HCT116 (cell line): Measurements from ENCODE around the gene ECSCR. TPM values are rescaled to one million over a fixed set of nuclear protein-coding genes. Genes with fewer than 3 reads are reported as not detected.

ENCODE experiments used
- ATAC-seq: fragments of 200-7000 bp; cut with Tn5 transposase; 2 replicates; pipeline ENCODE4 v1.9.1; 2020; ENCODE audit warnings: mild to moderate bottlenecking, moderate library complexity
- BruUV-seq: library from RNA; stranded (reverse); fragments of 400-500 nt; replicated peaks from 2 replicates; lab custom pipeline; 2021; lab: Mats Ljungman, UMichigan
- CTCF ChIA-PET: fragments of 300-600 bp; sonication (Branson Sonifier 250); formaldehyde crosslinking; loops from one replicate; lab custom pipeline; 2021; ENCODE audit warnings: antibody characterized with exemption; lab: Charles Lee
- POLR2A ChIA-PET: fragments of 300-600, 350-600 bp; sonication (Branson Sonifier 250); formaldehyde crosslinking; loops from one replicate; lab custom pipeline; 2021; ENCODE audit warnings: antibody characterized with exemption; lab: Charles Lee
- RAD21 ChIA-PET, 2 experiments: fragments of 300-600 bp; sonication (Branson Sonifier 250); formaldehyde crosslinking; loops; one replicate each; lab custom pipeline; 2023; ENCODE audit warnings: low total read pairs in 2 of 2; ENCODE audit not compliant: uncharacterized antibody in 2 of 2, unreplicated experiment in 2 of 2, low non-redundant PET in 1 of 2; lab: Charles Lee
- DNase-seq: peaks from one replicate; pipeline ENCODE4 v3.0.0-alpha.2; 2010; ENCODE audit warnings: low read depth, low spot score
- H2AFZ ChIP-seq: fragments of 200-600 bp; shearing (Covaris generic), sonication (generic); 2 replicates; pipeline ENCODE4 v1.6.1; 2017; ENCODE audit warnings: low read depth, mixed run types, mixed read lengths, antibody characterized with exemption, low read length; ENCODE audit not compliant: poor library complexity, severe bottlenecking
- H3K27ac ChIP-seq: 2 replicates; pipeline ENCODE4 v1.5.1; 2012; ENCODE audit warnings: low read depth, low read length
- H3K27me3 ChIP-seq: fragments of 200-600 bp; sonication (generic); 2 replicates; pipeline ENCODE4 v1.6.1; 2016; ENCODE audit warnings: mixed run types, low read length, mixed read lengths; ENCODE audit not compliant: insufficient read depth
- H3K36me3 ChIP-seq, 2 experiments: fragments of 200-500 bp in 1 of 2; fragments of 200-600 bp in 1 of 2; sonication (Bioruptor generic) in 1 of 2; sonication (generic) in 1 of 2; 2 replicates each; pipeline versions ENCODE4 v1.5.1 to v1.6.1; 2014 to 2016; ENCODE audit warnings: low read length in 2 of 2, inconsistent platforms in 1 of 2, mixed read lengths in 1 of 2, mixed run types in 1 of 2; ENCODE audit not compliant: insufficient read depth in 2 of 2, control insufficient read depth in 1 of 2
- H3K4me1 ChIP-seq, 2 experiments: fragments of 200-600 bp in 1 of 2; sonication (generic) in 1 of 2; 2 replicates each; pipeline versions ENCODE4 v1.5.1 to v1.6.1; 2012 to 2017; ENCODE audit warnings: low read length in 2 of 2, inconsistent platforms in 1 of 2, mild to moderate bottlenecking in 1 of 2, mixed read lengths in 1 of 2, mixed run types in 1 of 2, moderate library complexity in 1 of 2; ENCODE audit not compliant: insufficient read depth in 2 of 2, control insufficient read depth in 1 of 2
- H3K4me2 ChIP-seq: fragments of 200-600 bp; sonication (generic); 2 replicates; pipeline ENCODE4 v1.6.1; 2017; ENCODE audit warnings: mixed run types, low read length, mixed read lengths
- H3K4me3 ChIP-seq, 2 experiments: fragments of 200-600 bp in 1 of 2; sonication (generic) in 1 of 2; replicated peaks in 1 of 2; 2 replicates each; pipeline ENCODE4 v1.5.1; 2011 to 2016; ENCODE audit warnings: low read length in 2 of 2, control low read depth in 1 of 2, low read depth in 1 of 2, mild to moderate bottlenecking in 1 of 2, mixed read lengths in 1 of 2, mixed run types in 1 of 2
- H3K79me2 ChIP-seq: fragments of 200-600 bp; sonication (generic); 2 replicates; pipeline ENCODE4 v1.6.1; 2017; ENCODE audit warnings: mild to moderate bottlenecking, mixed run types, low read length, moderate library complexity, mixed read lengths; ENCODE audit not compliant: insufficient read depth
- H3K9ac ChIP-seq: fragments of 200-600 bp; sonication (generic); 2 replicates; pipeline ENCODE4 v1.6.1; 2016; ENCODE audit warnings: low read length, mixed read lengths
- H3K9me2 ChIP-seq: fragments of 200-600 bp; sonication (generic), shearing (Covaris generic); 2 replicates; pipeline ENCODE4 v1.6.1; 2017; ENCODE audit warnings: mixed run types, mild to moderate bottlenecking, moderate library complexity; ENCODE audit not compliant: insufficient read depth
- H3K9me3 ChIP-seq, 2 experiments: fragments of 200-500 bp in 1 of 2; fragments of 200-600 bp in 1 of 2; sonication (Bioruptor generic) in 1 of 2; sonication (generic) in 1 of 2; 2 replicates each; pipeline ENCODE4 v1.6.1; 2014 to 2017; ENCODE audit warnings: low read length in 2 of 2, mixed read lengths in 2 of 2, inconsistent platforms in 1 of 2, low read depth in 1 of 2, mild to moderate bottlenecking in 1 of 2, mixed run types in 1 of 2, moderate library complexity in 1 of 2; ENCODE audit not compliant: control insufficient read depth in 1 of 2, insufficient read depth in 1 of 2
- H4K20me1 ChIP-seq: fragments of 200-600 bp; sonication (generic), shearing (Covaris generic); 2 replicates; pipeline ENCODE4 v1.6.1; 2017; ENCODE audit warnings: mixed run types, mild to moderate bottlenecking, moderate library complexity; ENCODE audit not compliant: insufficient read depth
- CBX3 ChIP-seq: IDR thresholded peaks from 2 replicates; pipeline ENCODE4 v1.6.1; 2012; ENCODE audit warnings: low read depth
- CEBPB ChIP-seq: IDR thresholded peaks from 2 replicates; pipeline ENCODE4 v1.6.1; 2012; ENCODE audit warnings: low read depth
- FOSL1 ChIP-seq: IDR thresholded peaks from 2 replicates; pipeline ENCODE4 v1.6.1; 2012; ENCODE audit warnings: low read depth
- POLR2AphosphoS5 ChIP-seq: IDR thresholded peaks from 2 replicates; pipeline ENCODE4 v1.6.1; 2011; ENCODE audit warnings: mild to moderate bottlenecking, low read depth, low read length, moderate library complexity
- RAD21 ChIP-seq: IDR thresholded peaks from 2 replicates; pipeline ENCODE4 v1.6.1; 2012; ENCODE audit warnings: low read depth, mild to moderate bottlenecking
- SIN3A ChIP-seq: IDR thresholded peaks from 2 replicates; pipeline ENCODE4 v1.6.1; 2012; ENCODE audit warnings: low read depth
- intact Hi-C: fragments of 100-400 bp; cut with micrococcal nuclease; formaldehyde crosslinking; loops from 2 replicates; pipeline ENCODE4 v1.10.0; 2022
- total RNA-seq: library from RNA; stranded (reverse); gene quantifications from one replicate; pipeline ENCODE4 v1.2.1, GENCODE V29; 2021; ENCODE audit not compliant: unreplicated experiment
- TF ChIP-seq, protein P1 (sequence below), 3 experiments: fragments of 200-600 bp in 1 of 3; sonication (generic) in 1 of 3; IDR thresholded peaks in 2 of 3; conservative IDR thresholded peaks in 1 of 3; 2 replicates each; pipeline ENCODE4 v1.5.1; 2012 to 2017; ENCODE audit warnings: low read depth in 2 of 3, low read length in 2 of 3, antibody characterized with exemption in 1 of 3, borderline replicate concordance in 1 of 3, control low read depth in 1 of 3, mild to moderate bottlenecking in 1 of 3, mixed read lengths in 1 of 3, mixed run types in 1 of 3, moderate library complexity in 1 of 3; ENCODE audit not compliant: insufficient read depth in 1 of 3

The ECSCR gene
- total RNA-seq, 1 experiment from 2014 or later = not detected

GRCh38 chr5:139494256-139494655 is 31.7 kb upstream of the ECSCR start (continued):
- TF ChIP-seq, protein P1, sequence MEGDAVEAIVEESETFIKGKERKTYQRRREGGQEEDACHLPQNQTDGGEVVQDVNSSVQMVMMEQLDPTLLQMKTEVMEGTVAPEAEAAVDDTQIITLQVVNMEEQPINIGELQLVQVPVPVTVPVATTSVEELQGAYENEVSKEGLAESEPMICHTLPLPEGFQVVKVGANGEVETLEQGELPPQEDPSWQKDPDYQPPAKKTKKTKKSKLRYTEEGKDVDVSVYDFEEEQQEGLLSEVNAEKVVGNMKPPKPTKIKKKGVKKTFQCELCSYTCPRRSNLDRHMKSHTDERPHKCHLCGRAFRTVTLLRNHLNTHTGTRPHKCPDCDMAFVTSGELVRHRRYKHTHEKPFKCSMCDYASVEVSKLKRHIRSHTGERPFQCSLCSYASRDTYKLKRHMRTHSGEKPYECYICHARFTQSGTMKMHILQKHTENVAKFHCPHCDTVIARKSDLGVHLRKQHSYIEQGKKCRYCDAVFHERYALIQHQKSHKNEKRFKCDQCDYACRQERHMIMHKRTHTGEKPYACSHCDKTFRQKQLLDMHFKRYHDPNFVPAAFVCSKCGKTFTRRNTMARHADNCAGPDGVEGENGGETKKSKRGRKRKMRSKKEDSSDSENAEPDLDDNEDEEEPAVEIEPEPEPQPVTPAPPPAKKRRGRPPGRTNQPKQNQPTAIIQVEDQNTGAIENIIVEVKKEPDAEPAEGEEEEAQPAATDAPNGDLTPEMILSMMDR (IDR thresholded peaks at IDR 0.05 in 2 of 3, conservative IDR thresholded peaks at IDR 0.05 in 1 of 3; ENCODE audit: borderline replicate concordance in 1 of 3, insufficient read depth in 1 of 3, low read depth in 2 of 3, low read length in 2 of 3) = no peak

GRCh38 chr5:139492700-139493192 is 30.2 kb upstream of the ECSCR start:
- Histone ChIP-seq H3K9ac (peak overlapping the region; percentile 27), H4K20me1 (no peaks in the 10 kb centered on the region), H3K4me3 (peak overlapping the region in 1 of 2 experiments; percentile 29; a peak in 2 of 4 replicates), H3K36me3 (no peaks in the 10 kb centered on the region), H2AFZ (peak overlapping the region; percentile 3), H3K27me3 (no peaks in the 10 kb centered on the region), H3K9me2 (no peaks in the 10 kb centered on the region), H3K9me3 (no peaks in the 10 kb centered on the region), H3K79me2 (no peaks in the 10 kb centered on the region), H3K27ac (peak overlapping the region; percentile 3; the same call in 1 of the 2 replicates), H3K4me2 (peak overlapping the region; percentile 66), H3K4me1 (peaks cover 9 to 30% of the 10 kb centered on the region in 2 experiments)
- ChIA-PET POLR2A (interaction anchor here (2.2 kb wide), 1 partner anchor 10 kb away, joined by 6 read pairs; the partner anchor contains the start of gene STING1), CTCF (no interaction called here), RAD21 (no interaction called here)
- DNase-seq = no peak
- intact Hi-C loops = no loop called here
- TF ChIP-seq FOSL1 = no peak
- TF ChIP-seq RAD21 = peak; percentile 13; the same call in 1 of the 2 replicates
- no peak for TF ChIP-seq POLR2AphosphoS5
- TF ChIP-seq CBX3 = peak; percentile 32; the same call in 1 of the 2 replicates
- no peak for TF ChIP-seq SIN3A
- no peak for TF ChIP-seq CEBPB
- TF ChIP-seq, protein P1 (IDR thresholded peaks at IDR 0.05 in 2 of 3, conservative IDR thresholded peaks at IDR 0.05 in 1 of 3; ENCODE audit: borderline replicate concordance in 1 of 3, insufficient read depth in 1 of 3, low read depth in 2 of 3, low read length in 2 of 3) = 0 out of 6 replicates have a peak, but pooled peaks of 1 of the 3 experiments have one; percentile 3
- no TSS peak for BruUV-seq
- peak; percentile 74 for ATAC-seq
